ENCODE measurements around the gene RAI1. TPM values are rescaled to one million over a fixed set of nuclear protein-coding genes. Genes with fewer than 3 reads are reported as not detected.

RAI1 gene
- total RNA-seq, 2 experiments from 2014 or later = 10.5 to 11.0 TPM

DNA sequence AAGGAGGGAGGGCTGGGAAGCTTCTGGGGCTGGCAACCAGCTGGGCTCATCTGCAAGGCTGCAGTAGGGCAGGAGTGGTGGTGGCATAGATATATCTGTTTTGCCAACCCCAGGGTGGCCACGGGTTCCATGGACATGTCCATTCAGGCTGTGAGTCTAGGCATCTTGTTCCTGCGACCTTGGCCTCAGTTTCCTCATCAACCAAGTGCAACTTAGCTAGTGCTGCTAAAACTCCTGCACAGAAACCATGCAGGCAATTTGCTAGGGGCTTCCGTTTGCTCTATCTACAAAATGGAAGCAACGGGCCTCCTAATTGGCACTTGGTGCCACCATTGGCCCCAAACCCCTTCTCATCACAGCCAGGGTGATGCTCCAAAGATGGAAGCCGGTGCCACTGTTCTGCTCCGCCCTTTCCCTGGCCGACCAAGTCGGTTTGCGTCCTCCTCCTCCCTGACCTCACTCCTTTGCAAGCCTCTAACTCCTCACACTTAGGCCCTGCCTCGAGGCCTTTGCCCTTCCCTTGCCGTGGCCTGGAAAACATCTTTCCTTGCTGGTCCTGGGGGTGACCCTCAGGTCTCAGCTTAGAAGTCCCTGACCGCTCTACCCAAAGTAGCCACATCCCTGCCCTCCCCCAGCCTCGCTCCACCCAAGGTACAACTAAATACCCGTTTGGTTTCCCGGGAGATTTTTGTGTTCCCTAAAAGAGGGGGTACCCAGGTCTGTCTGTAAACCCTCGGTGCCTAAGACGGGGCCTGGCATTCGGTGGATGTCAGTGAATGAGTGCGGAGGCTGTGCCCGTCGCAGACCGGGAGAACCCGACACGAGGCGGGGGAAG lies 154.4 kb downstream of the RAI1 start:
- peaks cover 41% of the 10 kb centered on the region for H3K36me3 Mint-ChIP-seq
- peak overlapping the region; percentile 89 for H3K4me3 Mint-ChIP-seq
- intact Hi-C loops (cut with micrococcal nuclease) = loop anchor here (2.0 to 5.0 kb wide), 2 partner anchors 15 to 153 kb away; partner anchors contain the start of gene RAI1
- no peaks in the 10 kb centered on the region for H3K27me3 Mint-ChIP-seq
- DNase-seq = peak; percentile 48
- ChIA-PET POLR2A (interaction anchor here (0.6 to 6.9 kb wide), 17 partner anchors 12 to 1624 kb away, joined by 3 to 135 read pairs (median 4); partner anchors contain the start of genes DRC3 and TOM1L2), CTCF (interaction anchor here (0.9 to 1.7 kb wide), 15 partner anchors 8 to 198 kb away, joined by 3 to 12 read pairs (median 5); no protein-coding TSS in a partner anchor)
- H3K4me1 Mint-ChIP-seq (ENCODE audit: low read depth) = peaks cover 64% of the 10 kb centered on the region
- H3K27ac Mint-ChIP-seq = peak overlapping the region; percentile 96
- H3K9me3 Mint-ChIP-seq = no peaks in the 10 kb centered on the region

GRCh38 chr17:17836250-17836817 lies 155.1 kb downstream of the RAI1 start:
- ChIA-PET POLR2A (interaction anchor here (0.6 to 6.9 kb wide), 16 partner anchors 12 to 1625 kb away, joined by 3 to 135 read pairs (median 4); partner anchors contain the start of genes DRC3 and TOM1L2), CTCF (interaction anchor here (0.5 to 1.7 kb wide), 15 partner anchors 9 to 446 kb away, joined by 3 to 12 read pairs (median 5); no protein-coding TSS in a partner anchor)
- peaks cover 36% of the 10 kb centered on the region for H3K36me3 Mint-ChIP-seq
- peak overlapping the region; percentile 96 for H3K27ac Mint-ChIP-seq
- H3K4me3 Mint-ChIP-seq = peak overlapping the region; percentile 89
- intact Hi-C loops (cut with micrococcal nuclease) = loop anchor here (2.0 to 5.0 kb wide), 2 partner anchors 14 to 154 kb away; partner anchors contain the start of gene RAI1
- peaks cover 68% of the 10 kb centered on the region for H3K4me1 Mint-ChIP-seq (ENCODE audit: low read depth)
- no peaks in the 10 kb centered on the region for H3K9me3 Mint-ChIP-seq
- DNase-seq = peak; percentile 99
- H3K27me3 Mint-ChIP-seq = no peaks in the 10 kb centered on the region

- Mint-ChIP-seq H3K36me3 (peaks cover 33% of the 10 kb centered on the region), H3K27ac (peak within 1 kb of the TSS; percentile 96), H3K27me3 (no peaks in the 10 kb centered on the region), H3K4me3 (peak within 1 kb of the TSS; percentile 89), H3K4me1 (ENCODE audit: low read depth) (peaks cover 69% of the 10 kb centered on the region), H3K9me3 (no peaks in the 10 kb centered on the region)
- peak; percentile 80 for DNase-seq
- intact Hi-C loops (cut with micrococcal nuclease) = loop anchor here (2.0 to 5.0 kb wide), 2 partner anchors 14 to 155 kb away; partner anchors contain the start of gene RAI1
- ChIA-PET POLR2A (interaction anchor here (1.0 to 6.9 kb wide), 13 partner anchors 11 to 1621 kb away, joined by 3 to 135 read pairs (median 4); partner anchors contain the start of genes DRC3 and TOM1L2), CTCF (interaction anchor here (0.9 to 2.7 kb wide), 12 partner anchors 9 to 197 kb away, joined by 3 to 12 read pairs (median 6); no protein-coding TSS in a partner anchor)
These were observed 155.6 kb downstream of the RAI1 start, which contains the start of gene SREBF1 for GRCh38 chr17:17836818-17837379. SREBF1 (minus strand) TSS chr17:17836986; CDS start chr17:17836817, 169 bp downstream.

DNA sequence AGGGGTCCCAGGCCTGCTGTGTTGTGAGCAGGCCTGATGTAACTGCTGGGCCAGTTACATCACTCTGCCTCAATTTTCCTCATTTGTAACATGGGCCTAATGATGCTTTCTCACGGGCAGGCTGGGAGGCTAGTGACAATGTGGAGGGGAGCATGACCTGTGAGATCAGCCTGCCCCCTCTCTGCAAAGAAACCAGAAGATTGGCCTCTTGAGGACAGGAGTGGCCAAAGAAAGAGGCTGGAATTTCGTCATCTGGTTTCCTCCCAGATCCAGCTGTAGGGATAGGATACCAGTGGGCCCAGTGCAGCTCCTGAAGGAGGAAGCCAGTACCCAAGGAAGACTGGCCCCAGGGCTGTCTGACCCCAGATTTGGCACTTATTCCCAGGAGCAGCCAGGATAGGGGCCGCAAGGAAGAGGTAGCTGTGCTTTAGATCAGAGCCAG lies 156.1 kb downstream of the RAI1 start:
- intact Hi-C loops (cut with micrococcal nuclease) = loop anchor here (2.0 to 5.0 kb wide), 2 partner anchors 13 to 155 kb away; partner anchors contain the start of gene RAI1
- Mint-ChIP-seq H3K27ac (peak overlapping the region; percentile 96), H3K36me3 (peaks cover 30% of the 10 kb centered on the region), H3K4me3 (peak overlapping the region; percentile 89), H3K9me3 (no peaks in the 10 kb centered on the region), H3K27me3 (no peaks in the 10 kb centered on the region), H3K4me1 (ENCODE audit: low read depth) (peaks cover 64% of the 10 kb centered on the region)
- CTCF ChIA-PET = interaction anchor here (0.8 to 2.7 kb wide), 6 partner anchors 11 to 22 kb away, joined by 3 to 8 read pairs (median 4); no protein-coding TSS in a partner anchor
- POLR2A ChIA-PET = interaction anchor here (0.6 to 6.9 kb wide), 9 partner anchors 10 to 346 kb away, joined by 3 to 135 read pairs (median 9); partner anchors contain the start of genes ALKBH5, DRC3 and TOM1L2
- DNase-seq = no peak

- peak overlapping the region; percentile 45 for H3K4me3 Mint-ChIP-seq
- peaks cover 29% of the 10 kb centered on the region for H3K36me3 Mint-ChIP-seq
- intact Hi-C loops (cut with micrococcal nuclease) = loop anchor here (2.0 to 5.0 kb wide), 2 partner anchors 13 to 156 kb away; partner anchors contain the start of gene RAI1
- ChIA-PET CTCF (interaction anchor here (0.5 to 2.7 kb wide), 3 partner anchors 11 to 77 kb away, joined by 3 to 8 read pairs (median 3); no protein-coding TSS in a partner anchor), POLR2A (interaction anchor here (0.6 to 6.9 kb wide), 5 partner anchors 10 to 1458 kb away, joined by 3 to 135 read pairs (median 99); partner anchors contain the start of genes ALKBH5 and UBB)
- H3K9me3 Mint-ChIP-seq = no peaks in the 10 kb centered on the region
- no peaks in the 10 kb centered on the region for H3K27me3 Mint-ChIP-seq
- DNase-seq = no peak
- H3K27ac Mint-ChIP-seq = peak overlapping the region; percentile 96
- H3K4me1 Mint-ChIP-seq (ENCODE audit: low read depth) = peaks cover 63% of the 10 kb centered on the region
These were observed 157.0 kb downstream of the RAI1 start for GRCh38 chr17:17837966-17838962.

DNA sequence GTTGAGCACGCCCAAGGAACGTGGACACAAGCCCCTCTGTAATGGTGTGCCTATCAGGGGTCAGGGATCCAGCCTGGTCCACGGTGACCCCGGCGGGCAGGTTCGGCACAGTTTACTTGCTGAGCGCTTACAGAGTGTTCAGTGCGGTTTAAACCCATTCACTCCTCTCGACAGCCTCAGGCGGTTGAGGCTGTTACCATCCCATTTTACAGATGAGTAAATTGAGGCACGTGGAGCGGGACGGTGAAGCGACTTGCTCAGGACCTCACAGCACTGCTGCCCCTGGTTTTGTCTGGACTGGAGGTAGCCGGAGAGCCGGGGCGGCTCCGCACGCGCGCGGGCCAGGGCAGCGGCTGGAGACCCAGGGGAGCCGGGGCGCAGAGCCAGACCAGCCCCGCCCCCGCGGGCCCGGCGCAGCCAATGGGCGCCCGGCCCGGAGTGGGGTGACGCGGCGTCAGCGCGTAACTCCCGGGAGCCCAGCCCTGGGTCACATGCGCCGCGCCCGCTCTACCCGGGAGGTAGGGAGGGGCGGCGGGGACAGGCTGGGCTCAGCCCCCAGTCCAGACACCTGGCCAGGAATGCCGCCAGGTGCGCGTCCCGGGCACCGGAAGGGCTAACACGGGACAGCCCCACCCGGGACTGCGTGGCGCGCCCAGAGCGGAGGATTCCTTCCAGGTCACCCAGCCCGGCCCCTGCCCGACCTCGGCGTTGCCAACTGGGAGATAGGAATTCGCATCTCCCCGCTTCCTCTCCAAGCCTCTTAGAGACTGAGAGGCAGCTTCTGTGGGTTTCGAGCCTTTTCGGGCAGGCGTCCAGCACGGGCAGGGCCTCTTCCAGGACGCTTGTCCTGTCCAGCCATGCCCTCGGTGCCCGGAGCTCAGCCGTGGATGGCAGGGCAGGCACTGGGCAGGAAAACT lies 158.8 kb downstream of the RAI1 start:
- intact Hi-C loops (cut with micrococcal nuclease) = loop anchor here (1.0 to 5.0 kb wide), 2 partner anchors 9 to 158 kb away; partner anchors contain the start of gene RAI1
- H3K4me3 Mint-ChIP-seq = peak overlapping the region; percentile 78
- H3K9me3 Mint-ChIP-seq = no peaks in the 10 kb centered on the region
- ChIA-PET POLR2A (interaction anchor here (0.7 to 6.8 kb wide), 7 partner anchors 10 to 198 kb away, joined by 3 to 135 read pairs (median 8); no protein-coding TSS in a partner anchor), CTCF (interaction anchor here (0.9 to 2.7 kb wide), 4 partner anchors 10 to 28 kb away, joined by 3 to 8 read pairs (median 6); no protein-coding TSS in a partner anchor)
- no peaks in the 10 kb centered on the region for H3K27me3 Mint-ChIP-seq
- H3K27ac Mint-ChIP-seq = peak overlapping the region; percentile 87
- H3K4me1 Mint-ChIP-seq (ENCODE audit: low read depth) = peaks cover 45% of the 10 kb centered on the region
- peaks cover 13% of the 10 kb centered on the region for H3K36me3 Mint-ChIP-seq
- DNase-seq = peak; percentile 87

DNA sequence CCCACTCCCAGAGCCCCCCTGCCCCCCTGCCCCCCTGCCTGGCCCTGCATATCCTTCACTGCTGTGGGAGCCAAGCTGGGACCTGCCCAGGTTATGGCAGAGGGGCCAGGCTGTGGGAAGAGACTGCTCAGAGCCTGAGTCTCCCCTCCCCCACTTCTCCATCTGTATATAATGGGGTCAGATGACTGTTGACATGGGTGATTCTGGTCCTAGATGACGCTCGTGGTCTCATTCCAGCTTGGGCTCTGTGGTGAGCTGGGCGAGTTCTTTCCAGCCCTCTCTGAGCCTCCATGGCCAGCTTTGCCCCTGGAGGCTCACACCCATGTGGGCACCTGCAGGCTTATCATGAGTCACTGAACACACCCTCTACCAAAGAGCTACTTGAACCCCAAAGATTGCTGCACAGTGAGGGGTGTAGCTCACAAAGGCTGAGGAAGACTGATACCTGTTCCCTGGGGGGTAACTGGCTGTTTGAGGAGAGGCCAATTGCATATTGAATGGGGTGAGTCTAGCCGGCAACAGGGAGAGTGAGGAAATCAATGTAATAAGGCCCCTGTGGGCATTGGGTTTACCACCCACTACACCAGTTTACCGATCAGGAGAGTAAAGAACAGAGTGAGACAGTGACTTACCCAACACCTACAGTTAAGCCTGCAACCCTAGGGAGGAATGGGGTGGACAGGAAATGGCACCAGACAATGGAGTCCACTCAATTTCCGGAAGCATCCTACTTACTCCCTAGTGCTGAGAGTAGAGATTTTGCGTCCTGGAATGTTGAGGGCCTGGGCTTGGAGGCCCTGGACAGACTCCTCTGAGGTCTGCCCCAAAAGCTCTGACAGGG lies 159.7 kb downstream of the RAI1 start:
- ChIA-PET CTCF (interaction anchor here (0.9 to 1.9 kb wide), 4 partner anchors 9 to 28 kb away, joined by 3 to 7 read pairs (median 4); no protein-coding TSS in a partner anchor), POLR2A (interaction anchor here (0.7 to 1.6 kb wide), 6 partner anchors 9 to 197 kb away, joined by 3 to 12 read pairs (median 4); no protein-coding TSS in a partner anchor)
- peaks cover 5% of the 10 kb centered on the region for H3K36me3 Mint-ChIP-seq
- no peaks in the 10 kb centered on the region for H3K9me3 Mint-ChIP-seq
- peak overlapping the region; percentile 67 for H3K4me3 Mint-ChIP-seq
- peak; percentile 52 for DNase-seq
- intact Hi-C loops (cut with micrococcal nuclease) = loop anchor here (1.0 kb wide), 1 partner anchor 8 kb away; no protein-coding TSS in a partner anchor
- peak overlapping the region; percentile 73 for H3K27ac Mint-ChIP-seq
- H3K27me3 Mint-ChIP-seq = no peaks in the 10 kb centered on the region
- H3K4me1 Mint-ChIP-seq (ENCODE audit: low read depth) = peaks cover 37% of the 10 kb centered on the region

GRCh38 chr17:17841601-17842025 lies 160.4 kb downstream of the RAI1 start:
- DNase-seq = no peak
- ChIA-PET POLR2A (interaction anchor here (1.3 to 1.6 kb wide), 4 partner anchors 8 to 29 kb away, joined by 3 to 12 read pairs (median 7); no protein-coding TSS in a partner anchor), CTCF (interaction anchor here (1.5 to 1.9 kb wide), 2 partner anchors 8 to 19 kb away, joined by 4 to 5 read pairs; no protein-coding TSS in a partner anchor)
- H3K27ac Mint-ChIP-seq = no peak overlapping the region
- intact Hi-C loops (cut with micrococcal nuclease) = no loop called here
- no peak overlapping the region for H3K4me3 Mint-ChIP-seq
- no peaks in the 10 kb centered on the region for H3K27me3 Mint-ChIP-seq
- H3K4me1 Mint-ChIP-seq (ENCODE audit: low read depth) = peaks cover 36% of the 10 kb centered on the region
- no peaks in the 10 kb centered on the region for H3K9me3 Mint-ChIP-seq
- peaks cover 3% of the 10 kb centered on the region for H3K36me3 Mint-ChIP-seq

Data from activated CD4-positive, alpha-beta memory T cell treated with anti-CD3 and anti-CD28 coated beads for 36 hours (primary cell).